ENCODE data around the gene TASOR.

Gene TASOR

DNA sequence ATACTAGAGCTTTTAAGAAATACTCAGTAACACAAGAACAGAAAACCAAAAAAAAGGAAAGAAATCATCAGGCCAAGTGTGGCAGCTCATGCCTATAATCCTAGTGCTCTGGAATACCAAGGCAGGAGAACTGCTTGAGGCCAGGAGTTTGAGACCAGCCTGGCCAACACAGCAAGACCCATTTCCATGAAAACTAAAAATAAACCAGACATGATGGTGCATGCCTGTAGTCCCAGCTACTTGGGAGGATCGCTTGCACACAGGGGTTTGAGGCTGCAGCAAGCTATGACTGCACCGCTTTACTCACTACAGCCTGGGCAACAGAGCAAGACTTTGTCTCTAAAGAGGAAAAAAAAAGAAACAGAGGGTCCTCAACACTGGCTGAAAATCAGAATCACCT, 18.2 kb downstream of the TASOR start:
- TF ChIP-seq, protein P1, sequence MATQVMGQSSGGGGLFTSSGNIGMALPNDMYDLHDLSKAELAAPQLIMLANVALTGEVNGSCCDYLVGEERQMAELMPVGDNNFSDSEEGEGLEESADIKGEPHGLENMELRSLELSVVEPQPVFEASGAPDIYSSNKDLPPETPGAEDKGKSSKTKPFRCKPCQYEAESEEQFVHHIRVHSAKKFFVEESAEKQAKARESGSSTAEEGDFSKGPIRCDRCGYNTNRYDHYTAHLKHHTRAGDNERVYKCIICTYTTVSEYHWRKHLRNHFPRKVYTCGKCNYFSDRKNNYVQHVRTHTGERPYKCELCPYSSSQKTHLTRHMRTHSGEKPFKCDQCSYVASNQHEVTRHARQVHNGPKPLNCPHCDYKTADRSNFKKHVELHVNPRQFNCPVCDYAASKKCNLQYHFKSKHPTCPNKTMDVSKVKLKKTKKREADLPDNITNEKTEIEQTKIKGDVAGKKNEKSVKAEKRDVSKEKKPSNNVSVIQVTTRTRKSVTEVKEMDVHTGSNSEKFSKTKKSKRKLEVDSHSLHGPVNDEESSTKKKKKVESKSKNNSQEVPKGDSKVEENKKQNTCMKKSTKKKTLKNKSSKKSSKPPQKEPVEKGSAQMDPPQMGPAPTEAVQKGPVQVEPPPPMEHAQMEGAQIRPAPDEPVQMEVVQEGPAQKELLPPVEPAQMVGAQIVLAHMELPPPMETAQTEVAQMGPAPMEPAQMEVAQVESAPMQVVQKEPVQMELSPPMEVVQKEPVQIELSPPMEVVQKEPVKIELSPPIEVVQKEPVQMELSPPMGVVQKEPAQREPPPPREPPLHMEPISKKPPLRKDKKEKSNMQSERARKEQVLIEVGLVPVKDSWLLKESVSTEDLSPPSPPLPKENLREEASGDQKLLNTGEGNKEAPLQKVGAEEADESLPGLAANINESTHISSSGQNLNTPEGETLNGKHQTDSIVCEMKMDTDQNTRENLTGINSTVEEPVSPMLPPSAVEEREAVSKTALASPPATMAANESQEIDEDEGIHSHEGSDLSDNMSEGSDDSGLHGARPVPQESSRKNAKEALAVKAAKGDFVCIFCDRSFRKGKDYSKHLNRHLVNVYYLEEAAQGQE (IDR thresholded peaks at IDR 0.05; ENCODE audit: insufficient read depth in 1 of 2, low read depth in 2 of 2, low read length in 2 of 2), result no peak
- TF ChIP-seq SIN3A (IDR thresholded peaks at IDR 0.05; ENCODE audit: borderline replicate concordance, insufficient read depth, low read length) (no peak), TAF1 (IDR thresholded peaks at IDR 0.05; ENCODE audit: borderline replicate concordance, insufficient read depth, low read length) (no peak), FOXP2 (optimal IDR thresholded peaks at IDR 0.05; ENCODE audit: borderline replicate concordance, extremely low read depth, extremely low read length, insufficient read depth) (no peak), POLR2AphosphoS5 (IDR thresholded peaks at IDR 0.05; ENCODE audit: low read depth, low read length) (no peak)

DNA sequence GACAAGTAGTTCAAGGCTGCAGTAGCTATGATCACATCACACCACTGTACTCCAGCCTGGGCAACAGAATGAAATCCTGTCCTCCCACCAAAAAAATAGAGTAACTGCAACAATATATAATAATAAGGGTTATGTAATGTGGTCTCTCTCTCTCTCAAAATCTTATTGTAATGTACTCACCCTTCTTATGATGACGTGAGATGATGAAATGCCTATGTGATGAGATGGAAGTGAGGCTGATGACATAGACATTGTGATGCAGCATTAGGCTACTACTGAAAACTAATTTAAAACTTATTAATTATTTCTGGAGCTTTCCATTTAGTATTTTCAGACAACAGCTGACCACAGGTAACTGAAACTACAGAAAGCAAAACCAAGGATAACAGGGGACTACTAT, 27.4 kb downstream of the TASOR start:
- TF ChIP-seq FOXP2 (optimal IDR thresholded peaks at IDR 0.05; ENCODE audit: borderline replicate concordance, extremely low read depth, extremely low read length, insufficient read depth), result no peak
- TF ChIP-seq, protein P1 (IDR thresholded peaks at IDR 0.05; ENCODE audit: insufficient read depth in 1 of 2, low read depth in 2 of 2, low read length in 2 of 2), result no peak
- no peak for TF ChIP-seq SIN3A (IDR thresholded peaks at IDR 0.05; ENCODE audit: borderline replicate concordance, insufficient read depth, low read length)
- no peak for TF ChIP-seq TAF1 (IDR thresholded peaks at IDR 0.05; ENCODE audit: borderline replicate concordance, insufficient read depth, low read length)
- TF ChIP-seq POLR2AphosphoS5 (IDR thresholded peaks at IDR 0.05; ENCODE audit: low read depth, low read length), result no peak

DNA sequence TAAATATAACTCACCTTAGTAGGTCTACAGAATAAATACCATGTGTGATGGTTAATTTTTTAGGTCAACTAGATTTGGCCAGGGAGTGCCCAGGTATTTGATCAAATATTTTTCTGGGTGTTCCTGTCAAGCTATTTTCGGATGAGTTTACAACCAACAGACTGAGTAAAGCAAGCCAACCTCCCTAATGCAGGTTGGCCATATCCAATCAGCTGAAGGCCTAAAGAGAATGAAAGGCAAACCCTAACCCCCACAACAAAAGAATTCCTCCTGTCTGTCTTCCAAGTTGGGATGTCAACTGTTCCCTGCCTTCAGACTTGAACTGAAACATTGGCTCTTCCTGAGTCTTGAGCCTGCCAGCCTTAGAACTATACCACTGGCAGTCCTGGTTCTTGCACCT, 28.6 kb downstream of the TASOR start:
- TF ChIP-seq TAF1 (IDR thresholded peaks at IDR 0.05; ENCODE audit: borderline replicate concordance, insufficient read depth, low read length), result no peak
- no peak for TF ChIP-seq FOXP2 (optimal IDR thresholded peaks at IDR 0.05; ENCODE audit: borderline replicate concordance, extremely low read depth, extremely low read length, insufficient read depth)
- TF ChIP-seq POLR2AphosphoS5 (IDR thresholded peaks at IDR 0.05; ENCODE audit: low read depth, low read length), result no peak
- no peak for TF ChIP-seq SIN3A (IDR thresholded peaks at IDR 0.05; ENCODE audit: borderline replicate concordance, insufficient read depth, low read length)
- TF ChIP-seq, protein P1 (IDR thresholded peaks at IDR 0.05; ENCODE audit: insufficient read depth in 1 of 2, low read depth in 2 of 2, low read length in 2 of 2), result no peak

DNA sequence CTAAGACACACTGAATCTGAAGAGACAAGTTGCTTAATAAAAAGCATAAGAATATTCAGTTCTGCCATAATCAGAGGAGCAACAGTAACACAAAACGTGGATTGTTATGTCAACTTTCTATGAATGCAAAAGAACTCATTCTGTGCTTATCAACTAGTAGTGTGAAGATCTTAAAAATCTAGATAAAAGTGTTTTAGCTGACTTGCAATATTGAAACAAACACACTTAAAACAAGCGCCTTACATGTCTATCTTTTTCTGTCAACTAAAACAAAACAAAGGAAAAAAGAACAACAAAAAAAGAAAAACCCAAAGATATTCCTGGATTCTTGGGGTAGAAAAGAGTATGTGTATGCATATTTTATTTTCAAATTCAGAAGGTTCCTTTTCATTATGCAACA, 37.7 kb downstream of the TASOR start:
- TF ChIP-seq FOXP2 (optimal IDR thresholded peaks at IDR 0.05; ENCODE audit: borderline replicate concordance, extremely low read depth, extremely low read length, insufficient read depth) (no peak), SIN3A (IDR thresholded peaks at IDR 0.05; ENCODE audit: borderline replicate concordance, insufficient read depth, low read length) (no peak), TAF1 (IDR thresholded peaks at IDR 0.05; ENCODE audit: borderline replicate concordance, insufficient read depth, low read length) (no peak), POLR2AphosphoS5 (IDR thresholded peaks at IDR 0.05; ENCODE audit: low read depth, low read length) (no peak)
- TF ChIP-seq, protein P1 (IDR thresholded peaks at IDR 0.05; ENCODE audit: insufficient read depth in 1 of 2, low read depth in 2 of 2, low read length in 2 of 2), result no peak

Data from PFSK-1 (cell line).